Erythroblast (primary cell): ENCODE data around the gene STX18.
"Not testable (repeated sequence)": the region's sequence is repeated elsewhere in the genome, so short reads cannot be mapped to it uniquely, and the experiment has no call there.

Source experiments
- GATA1 ChIP-seq: IDR thresholded peaks from 2 replicates; pipeline ENCODE4 v1.6.1; 2011; ENCODE audit warnings: low read depth, mild to moderate bottlenecking, control low read depth, low read length, moderate library complexity
- POLR2A ChIP-seq: IDR thresholded peaks from 2 replicates; pipeline ENCODE4 v1.6.1; 2011; ENCODE audit warnings: mild to moderate bottlenecking, low read length

DNA sequence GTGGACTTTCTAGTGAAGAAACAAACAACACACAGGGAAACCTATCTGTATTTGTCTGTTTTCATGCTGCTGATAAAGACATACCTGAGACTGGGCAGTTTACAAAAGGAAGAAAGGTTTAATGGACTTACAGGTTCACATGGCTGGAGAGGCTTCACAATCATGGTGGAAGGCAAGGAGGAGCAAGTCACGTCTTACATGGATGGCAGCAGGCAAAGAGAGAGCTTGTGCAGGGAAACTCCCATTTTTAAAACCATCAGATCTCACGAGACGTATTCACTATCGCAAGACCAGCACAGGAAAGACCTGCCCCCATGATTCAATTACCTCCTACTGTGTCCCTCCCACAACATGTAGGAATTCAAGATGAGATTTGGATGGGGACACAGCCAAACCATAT lies 28.0 kb upstream of the STX18 start:
- not testable (repeated sequence) for TF ChIP-seq POLR2A, GATA1
